ENCODE data around the gene SLC25A45.

- TF ChIP-seq POLR2A (IDR thresholded peaks at IDR 0.05) (no peak), POLR2AphosphoS5 (IDR thresholded peaks at IDR 0.05) (no peak)
- TF ChIP-seq, protein P1, sequence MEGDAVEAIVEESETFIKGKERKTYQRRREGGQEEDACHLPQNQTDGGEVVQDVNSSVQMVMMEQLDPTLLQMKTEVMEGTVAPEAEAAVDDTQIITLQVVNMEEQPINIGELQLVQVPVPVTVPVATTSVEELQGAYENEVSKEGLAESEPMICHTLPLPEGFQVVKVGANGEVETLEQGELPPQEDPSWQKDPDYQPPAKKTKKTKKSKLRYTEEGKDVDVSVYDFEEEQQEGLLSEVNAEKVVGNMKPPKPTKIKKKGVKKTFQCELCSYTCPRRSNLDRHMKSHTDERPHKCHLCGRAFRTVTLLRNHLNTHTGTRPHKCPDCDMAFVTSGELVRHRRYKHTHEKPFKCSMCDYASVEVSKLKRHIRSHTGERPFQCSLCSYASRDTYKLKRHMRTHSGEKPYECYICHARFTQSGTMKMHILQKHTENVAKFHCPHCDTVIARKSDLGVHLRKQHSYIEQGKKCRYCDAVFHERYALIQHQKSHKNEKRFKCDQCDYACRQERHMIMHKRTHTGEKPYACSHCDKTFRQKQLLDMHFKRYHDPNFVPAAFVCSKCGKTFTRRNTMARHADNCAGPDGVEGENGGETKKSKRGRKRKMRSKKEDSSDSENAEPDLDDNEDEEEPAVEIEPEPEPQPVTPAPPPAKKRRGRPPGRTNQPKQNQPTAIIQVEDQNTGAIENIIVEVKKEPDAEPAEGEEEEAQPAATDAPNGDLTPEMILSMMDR (IDR thresholded peaks at IDR 0.05): no peak
Measured at GRCh38 chr11:65414776-65415498, 32.5 kb upstream of the SLC25A45 start.

Measured in transverse colon (tissue), 4 donors.